Dermis microvascular lymphatic vessel endothelial cell (primary cell): ENCODE data around the gene NKAP. TPM values are rescaled to one million over a fixed set of nuclear protein-coding genes. Genes with fewer than 3 reads are reported as not detected.
"Not testable (repeated sequence)": the region's sequence is repeated elsewhere in the genome, so short reads cannot be mapped to it uniquely, and the experiment has no call there.

Experiments
- DNase-seq, 2 donors: peaks; one replicate each; pipeline versions ENCODE4 v3.0.0 to v3.0.0-alpha.2; 2010; ENCODE audit warnings: low read depth in 2 of 2
- total RNA-seq: library from RNA; depleted of rRNA; stranded (reverse); fragments of >200 nt; gene quantifications from 2 replicates; pipeline ENCODE4 v1.2.1, GENCODE V29; 2014

Gene NKAP
- 2.4 and 2.8 TPM in 2 replicates for total RNA-seq

- DNase-seq, result peak; percentile 86 to 92
Observed at GRCh38 chrX:119943185-119943988, at the start of gene NKAP. TSS of gene NKAP (minus strand) at chrX:119943751. CDS start at chrX:119943605, 146 bp downstream.

- no peak for DNase-seq
Observed at GRCh38 chrX:119991005-119991787, 47.6 kb upstream of the NKAP start.

GRCh38 chrX:119990556-119991004 lies 47.0 kb upstream of the NKAP start:
- no peak for DNase-seq

GRCh38 chrX:119989905-119990555 lies 46.5 kb upstream of the NKAP start:
- DNase-seq, result no peak

GRCh38 chrX:119986203-119986602 lies 42.7 kb upstream of the NKAP start:
- no peak for DNase-seq

GRCh38 chrX:119984652-119985051 lies 41.1 kb upstream of the NKAP start:
- no peak for DNase-seq

GRCh38 chrX:119983494-119983893 lies 39.9 kb upstream of the NKAP start:
- DNase-seq, result no peak

GRCh38 chrX:119982145-119982544 lies 38.6 kb upstream of the NKAP start:
- DNase-seq, result no peak

- DNase-seq, result peak; percentile 23 to 65
Observed at GRCh38 chrX:119981286-119982070, 37.9 kb upstream of the NKAP start.

- not testable (repeated sequence) for DNase-seq
Observed at GRCh38 chrX:119977172-119977571, 33.6 kb upstream of the NKAP start.

GRCh38 chrX:119971184-119971583 lies 27.6 kb upstream of the NKAP start:
- no peak for DNase-seq

GRCh38 chrX:119970574-119970973 lies 27.0 kb upstream of the NKAP start:
- DNase-seq, result no peak

- DNase-seq, result not testable (repeated sequence)
Observed at GRCh38 chrX:119966837-119967236, 23.3 kb upstream of the NKAP start.

- DNase-seq, result no peak
Observed at GRCh38 chrX:119960625-119961024, 17.1 kb upstream of the NKAP start.

GRCh38 chrX:119955807-119956570 lies 12.4 kb upstream of the NKAP start:
- not testable (repeated sequence) for DNase-seq

- no peak for DNase-seq
Observed at GRCh38 chrX:119954374-119954773, 10.8 kb upstream of the NKAP start.

- DNase-seq, result no peak
Observed at GRCh38 chrX:119948381-119948780, 4.8 kb upstream of the NKAP start.

- no peak for DNase-seq
Observed at GRCh38 chrX:119945481-119945880, 1.9 kb upstream of the NKAP start.

GRCh38 chrX:119942831-119943184 lies 743 bp downstream of the NKAP start:
- no peak for DNase-seq

- no peak for DNase-seq
Observed at GRCh38 chrX:119942173-119942819, 1.3 kb downstream of the NKAP start.
